NCI-H69 (cell line): ENCODE measurements around the gene MRPL33.

Experiments
- DNase-seq: peaks from one replicate; lab custom pipeline; 2025; lab: John Stamatoyannopoulos, UW

Gene MRPL33

DNA sequence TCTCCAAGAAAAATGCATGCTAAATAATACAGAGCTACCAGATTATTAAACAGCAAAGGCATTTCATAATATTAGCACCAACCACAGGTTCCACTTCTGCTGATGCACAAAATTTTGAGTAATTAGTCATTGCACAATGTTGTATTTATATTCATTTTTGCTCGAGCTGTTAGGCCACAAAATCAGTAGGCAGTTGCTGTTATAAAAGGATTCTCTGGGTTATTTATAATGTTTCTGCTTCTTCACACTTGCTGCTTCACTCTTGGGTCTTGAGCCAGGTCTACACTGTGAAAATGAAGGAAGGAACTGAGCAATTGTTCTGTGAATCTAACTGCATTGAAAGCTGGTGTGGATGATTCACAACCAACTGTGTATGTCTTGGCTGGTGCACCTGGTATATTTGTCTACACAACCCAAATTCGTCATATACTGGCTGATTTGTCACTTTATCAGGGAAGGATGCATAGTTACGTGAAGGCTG lies 38.3 kb downstream of the MRPL33 start:
- no peak for DNase-seq

DNA sequence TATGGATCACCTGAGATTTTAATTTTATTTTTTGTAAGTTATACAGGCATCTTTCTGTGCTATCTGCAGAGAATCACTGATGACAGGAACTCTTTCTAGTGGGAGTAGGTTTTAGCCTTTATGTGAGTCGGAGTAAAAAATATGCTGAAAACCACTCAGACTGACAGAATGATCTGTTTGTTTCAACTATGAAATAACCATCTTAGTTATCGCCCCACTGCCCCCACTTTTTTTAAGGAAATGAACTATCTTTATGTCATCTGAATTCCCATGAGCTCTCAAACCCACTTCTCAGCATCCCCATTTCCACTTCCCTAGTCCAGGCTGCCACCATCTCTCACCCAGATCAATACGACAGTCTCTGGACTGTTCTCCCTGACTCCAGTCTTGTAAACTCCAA lies 38.9 kb downstream of the MRPL33 start:
- no peak for DNase-seq

DNA sequence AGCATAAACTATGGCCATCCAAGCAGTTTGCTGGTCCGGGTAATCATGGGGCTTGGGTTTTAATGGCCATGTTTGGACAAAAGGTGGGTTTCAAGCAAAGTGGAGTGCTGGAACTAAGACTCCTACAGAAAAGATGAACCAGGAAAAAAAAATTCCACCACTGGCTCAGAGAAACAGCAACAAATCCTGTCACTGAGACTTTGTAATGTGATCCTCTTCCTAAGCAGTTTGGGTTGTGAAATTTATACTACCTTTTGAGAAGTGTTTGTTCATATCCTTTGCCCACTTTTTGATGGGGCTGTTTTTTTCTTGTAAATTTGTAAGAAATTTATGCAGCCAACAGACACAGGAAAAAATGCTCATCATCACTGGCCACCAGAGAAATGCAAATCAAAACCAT lies 40.2 kb downstream of the MRPL33 start:
- no peak for DNase-seq

DNA sequence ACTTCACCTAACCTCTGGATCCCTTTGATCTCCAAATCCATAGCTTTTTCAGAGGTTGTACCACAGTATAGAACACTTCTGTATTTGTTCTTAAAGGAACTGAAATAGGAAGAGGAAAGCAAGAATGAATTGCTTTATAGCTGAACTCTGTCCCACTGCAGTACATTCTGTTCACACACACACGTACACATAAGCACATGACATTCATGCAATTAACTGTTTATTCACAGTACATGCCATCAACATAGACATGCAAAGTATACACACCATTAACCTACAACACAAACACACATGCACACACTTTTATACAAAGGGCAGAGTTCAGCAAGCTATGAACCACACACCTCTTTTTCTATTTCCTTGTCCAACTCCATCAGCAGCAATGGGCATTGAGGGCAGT lies 43.2 kb downstream of the MRPL33 start:
- DNase-seq: no peak

DNA sequence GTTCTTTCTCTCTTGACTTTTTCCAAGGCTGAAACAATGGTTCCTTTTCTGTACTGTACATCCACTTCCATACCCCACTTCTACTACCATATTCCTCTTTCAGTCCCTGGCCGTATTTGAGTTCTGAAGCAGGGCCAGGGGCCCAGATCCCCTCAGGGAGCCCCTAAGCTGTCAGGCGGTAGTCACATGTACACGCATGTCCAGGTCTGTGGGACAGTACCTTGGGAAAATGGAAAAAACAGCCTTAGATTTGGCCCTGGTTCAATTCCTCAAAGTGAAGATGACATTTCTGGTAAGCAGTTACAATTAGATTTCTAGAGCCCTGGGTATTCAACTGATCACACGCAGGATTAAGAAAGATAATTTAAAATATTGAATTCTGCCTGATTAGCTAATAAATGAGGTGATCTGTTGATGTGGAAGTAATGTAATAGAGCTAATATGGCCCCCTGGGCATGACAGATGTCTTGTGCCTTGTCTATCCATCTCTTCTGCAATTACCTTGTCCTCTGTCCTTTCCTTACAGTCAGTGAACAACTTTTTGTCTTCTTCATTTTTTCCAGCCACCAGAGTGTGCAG lies 44.4 kb downstream of the MRPL33 start:
- no peak for DNase-seq

DNA sequence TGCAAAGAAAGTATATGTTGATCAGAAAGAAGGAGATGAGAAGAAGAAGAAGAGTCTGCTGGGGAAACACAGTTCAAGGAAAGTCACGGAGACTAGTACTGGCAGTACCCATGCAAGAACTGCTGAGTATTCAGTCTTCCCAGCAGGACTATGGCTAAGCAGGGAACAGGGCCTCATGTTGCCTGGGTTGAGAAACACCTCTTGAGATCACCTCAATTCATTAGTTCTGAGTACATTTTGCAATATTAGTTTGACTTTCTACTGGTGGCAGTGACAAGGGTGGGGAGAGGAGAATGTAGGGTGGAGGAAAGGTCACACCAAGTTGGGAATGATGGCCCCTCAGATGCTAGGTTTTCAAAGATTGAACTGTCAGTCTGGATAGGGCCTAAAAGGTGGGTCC lies 50.5 kb downstream of the MRPL33 start:
- DNase-seq: no peak

DNA sequence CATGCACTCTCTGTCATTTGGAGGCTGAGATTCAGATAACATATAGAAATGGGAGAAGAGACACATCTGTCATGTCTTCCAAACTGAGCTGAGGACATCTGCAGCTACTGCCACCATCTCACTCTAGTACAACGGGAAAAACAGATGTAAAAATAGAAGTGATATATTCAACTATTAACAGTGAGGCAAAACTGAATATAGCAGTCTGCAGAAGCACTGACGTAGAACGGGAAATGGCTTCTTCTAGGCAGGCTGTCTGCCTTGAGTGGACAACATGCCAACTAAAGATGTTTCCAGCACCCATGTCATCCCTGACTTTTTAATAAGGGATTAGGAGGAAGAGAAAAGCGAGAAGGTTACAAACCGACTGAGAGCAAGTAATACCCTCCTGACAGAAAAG lies 51.6 kb downstream of the MRPL33 start:
- DNase-seq: no peak

DNA sequence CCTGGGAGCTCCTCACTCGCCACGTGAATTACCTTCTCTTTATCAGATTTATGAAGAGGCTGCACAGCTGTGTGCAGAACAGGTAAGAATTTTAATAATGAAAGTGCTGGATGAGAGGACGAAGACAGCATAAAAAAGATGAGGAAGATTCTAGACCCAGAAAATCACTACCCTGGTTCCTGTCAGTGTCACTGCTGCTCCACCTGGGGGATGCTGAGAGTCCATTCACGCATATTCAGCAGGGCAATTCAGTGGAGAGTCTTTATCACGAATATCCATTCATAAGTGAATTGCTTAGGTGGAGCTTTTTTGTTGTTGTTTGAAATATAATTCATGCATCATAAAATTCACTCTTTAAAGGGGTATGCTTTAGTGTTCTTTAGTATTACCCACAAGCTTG lies 52.0 kb downstream of the MRPL33 start:
- no peak for DNase-seq

DNA sequence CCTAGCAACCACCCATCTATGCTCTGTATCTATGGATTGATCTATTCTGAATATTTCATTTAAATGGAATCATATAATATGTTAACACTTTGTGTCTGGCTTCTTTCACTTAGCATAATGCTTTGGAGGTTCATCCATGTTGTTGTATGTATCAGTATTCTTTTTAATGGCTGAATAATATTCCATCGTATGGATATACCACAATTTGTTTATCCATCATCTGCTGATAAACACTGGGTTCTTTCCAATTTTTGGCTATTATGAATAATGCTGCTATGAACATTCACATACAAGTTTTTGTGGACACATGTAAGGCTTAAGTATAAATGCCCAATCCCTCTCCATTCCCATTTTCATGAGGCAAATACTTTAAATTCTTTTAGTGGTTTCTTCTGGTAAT lies 52.9 kb downstream of the MRPL33 start:
- no peak for DNase-seq

DNA sequence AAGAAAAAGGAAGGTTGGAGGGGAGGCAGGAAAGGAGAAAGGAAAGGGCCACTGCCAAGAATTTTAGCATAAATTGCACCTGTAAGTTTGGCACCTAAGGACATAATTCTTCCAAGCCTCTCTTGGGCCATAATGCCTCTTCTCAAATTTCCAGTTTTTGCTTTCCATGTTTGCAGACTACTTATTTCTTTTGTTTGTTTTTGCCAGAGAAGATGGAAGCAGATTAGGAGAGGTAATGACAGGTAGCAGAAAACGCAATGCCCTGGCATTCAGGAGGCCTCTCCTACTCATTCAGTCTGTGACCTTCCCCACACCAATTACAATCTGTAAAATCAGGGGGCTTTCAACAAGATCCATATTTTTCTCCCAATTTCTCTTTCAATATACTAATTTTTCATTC lies 56.8 kb downstream of the MRPL33 start:
- DNase-seq: peak; percentile 86
